Stimulated activated CD4-positive, alpha-beta T cell treated with anti-CD3 and anti-CD28 coated beads, Interleukin-12 subunit alpha, Interleukin-12 subunit beta, amount 100 ng/mL, for 48 hours (primary cell): ENCODE measurements around the gene ISYNA1.

Experiments used
- DNase-seq, 3 donors: peaks; one replicate each; pipeline ENCODE4 v3.0.0-alpha.2; 2020; ENCODE audit warnings: low read depth in 2 of 3, low spot score in 1 of 3

The ISYNA1 gene

DNA sequence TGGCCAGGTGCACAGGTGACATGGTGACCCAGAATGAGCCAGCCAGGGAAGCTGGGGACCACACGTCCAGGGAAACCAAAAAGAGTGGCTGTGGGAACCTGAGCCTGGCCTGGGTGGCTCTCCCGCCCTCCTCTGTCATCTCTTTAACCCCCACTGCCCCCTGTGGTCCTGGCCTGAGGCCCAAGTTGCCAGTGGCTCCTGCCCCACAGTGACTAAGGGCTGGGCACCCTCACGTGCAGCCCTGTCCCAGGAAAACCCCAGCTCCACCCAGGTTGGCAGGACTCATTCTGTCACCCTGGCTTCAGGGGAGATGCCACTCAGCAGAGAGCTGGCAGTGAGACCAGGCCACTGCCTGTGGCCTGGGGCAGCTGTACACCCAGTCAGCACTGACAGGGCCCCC is 30.6 kb upstream of the ISYNA1 start:
- no peak for DNase-seq

DNA sequence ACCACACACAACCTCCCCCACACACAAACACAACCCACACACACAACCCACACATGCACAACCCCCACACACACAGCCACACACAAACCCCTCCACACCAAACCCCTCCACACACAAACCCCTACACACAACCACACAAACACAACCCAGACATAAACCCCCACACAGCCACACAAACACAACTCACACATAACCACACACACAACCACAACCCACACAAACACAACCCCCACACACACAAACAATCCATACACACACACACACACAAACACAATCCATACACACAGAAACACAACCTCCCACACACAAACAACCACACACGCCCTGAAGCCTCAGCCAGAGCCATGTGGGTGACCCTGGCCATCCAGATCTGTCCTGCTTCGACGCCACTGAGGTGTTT is 30.0 kb upstream of the ISYNA1 start:
- no peak for DNase-seq

DNA sequence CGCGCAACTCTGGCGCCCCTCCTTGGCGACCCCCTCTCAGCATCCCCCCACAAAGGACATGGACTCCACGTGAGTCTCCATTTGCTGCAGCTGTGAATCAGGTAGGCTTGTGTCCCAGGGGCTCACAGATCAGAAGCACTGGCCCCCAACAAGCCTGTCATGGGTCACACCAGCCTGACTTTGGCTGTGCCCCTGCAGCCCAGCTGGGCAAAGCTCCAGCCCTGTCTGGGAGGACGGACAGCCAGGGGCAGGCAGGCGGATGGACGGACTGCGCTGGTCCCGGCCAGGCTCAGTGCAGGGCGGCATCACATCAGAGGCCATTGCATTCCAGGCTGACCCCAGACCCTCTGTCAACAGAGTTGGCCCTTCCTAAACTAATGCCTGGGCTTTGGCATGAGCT is 28.4 kb upstream of the ISYNA1 start:
- DNase-seq: no peak

DNA sequence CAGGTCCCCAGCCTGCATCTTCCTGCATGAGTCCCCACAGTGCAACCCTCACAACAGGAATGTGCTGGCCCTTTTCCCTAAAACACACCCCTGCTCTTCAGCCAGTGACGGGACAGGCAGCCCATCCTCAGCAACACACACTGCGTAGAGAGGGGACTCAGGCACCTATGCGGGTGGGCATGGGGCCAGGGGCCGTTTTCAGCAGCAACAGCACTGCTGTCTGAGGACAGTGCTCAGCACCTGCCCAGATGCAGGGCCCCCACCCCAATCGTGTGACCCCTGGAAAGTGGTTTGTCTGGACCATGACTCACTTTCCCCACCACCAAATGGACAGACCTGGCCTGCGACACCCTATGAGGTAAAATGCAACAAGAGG is 28.0 kb upstream of the ISYNA1 start:
- no peak for DNase-seq

DNA sequence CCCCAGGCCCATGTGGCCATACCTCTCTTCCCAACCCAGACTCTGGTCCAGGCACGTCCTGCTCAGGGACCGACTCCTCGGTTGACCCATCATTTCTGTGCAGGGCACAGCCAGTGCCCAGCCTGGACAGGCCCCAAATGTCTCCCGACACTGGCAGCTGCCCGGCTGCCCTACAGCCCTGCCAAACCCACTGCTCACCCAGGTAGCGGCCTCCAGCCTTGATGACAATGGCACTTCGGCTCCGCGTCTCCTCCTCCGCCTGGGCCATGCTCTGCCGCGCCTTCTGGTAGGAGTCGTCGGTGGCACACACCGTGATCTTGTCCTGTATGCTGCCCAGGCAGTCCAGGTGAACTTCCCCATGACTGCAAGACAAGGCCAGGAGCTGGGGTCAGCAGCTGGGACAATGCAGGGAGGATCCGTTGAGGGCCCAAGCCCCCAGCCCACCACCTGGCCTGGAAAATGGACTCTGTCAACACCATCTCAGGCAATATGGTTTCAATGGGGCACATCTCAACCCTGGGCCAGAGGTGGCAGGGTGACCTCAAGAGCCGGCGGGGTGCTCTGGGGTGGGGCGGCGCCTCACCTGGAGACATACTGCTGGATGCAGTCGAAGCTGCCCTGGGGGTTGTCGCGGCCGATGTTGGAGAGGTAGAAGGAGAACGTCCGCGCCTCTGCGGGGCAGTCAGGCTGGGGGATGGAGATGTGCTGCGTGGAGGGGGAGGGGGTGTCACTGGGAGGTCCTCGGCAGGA is 27.5 kb upstream of the ISYNA1 start:
- no peak for DNase-seq

DNA sequence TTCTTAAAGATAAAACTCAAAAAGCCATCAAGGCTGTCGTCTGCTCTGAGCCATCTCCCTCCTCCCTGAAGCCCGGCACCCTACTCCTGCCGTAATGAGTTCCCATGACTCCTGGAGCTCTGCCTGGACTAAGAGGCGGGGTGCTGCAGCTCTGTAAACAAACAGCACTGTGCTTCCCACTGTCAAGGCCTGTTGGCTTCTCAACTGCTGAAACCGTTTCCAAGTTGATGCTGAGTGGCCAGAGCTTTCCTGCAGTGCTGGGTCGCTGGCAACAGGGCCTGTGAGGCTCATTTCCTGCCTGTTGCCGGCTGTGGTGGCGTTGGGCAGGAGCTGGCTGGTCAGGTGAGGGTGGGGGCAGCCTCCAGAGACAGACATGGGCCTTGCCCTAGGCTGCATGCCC is 26.7 kb upstream of the ISYNA1 start:
- no peak for DNase-seq

DNA sequence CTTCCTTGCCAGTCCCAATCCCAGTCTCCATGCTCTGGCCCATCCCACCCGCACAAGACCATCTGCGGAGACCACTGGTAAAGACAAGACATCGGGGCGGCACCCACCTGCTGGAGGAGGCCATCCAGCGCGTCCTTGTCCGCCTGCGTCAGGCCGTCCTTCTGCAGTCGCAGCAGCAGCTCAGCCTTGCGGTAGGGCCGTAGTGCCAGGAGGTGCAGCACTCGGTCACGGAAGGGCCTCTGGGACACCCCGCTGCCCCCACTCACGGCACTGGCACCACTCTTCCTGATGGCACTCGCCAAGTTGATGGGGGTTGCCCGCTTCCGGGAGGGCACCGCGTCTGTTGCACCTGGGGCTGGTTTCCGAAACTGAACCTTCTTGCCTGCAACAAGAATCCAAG is 23.5 kb upstream of the ISYNA1 start:
- no peak for DNase-seq

DNA sequence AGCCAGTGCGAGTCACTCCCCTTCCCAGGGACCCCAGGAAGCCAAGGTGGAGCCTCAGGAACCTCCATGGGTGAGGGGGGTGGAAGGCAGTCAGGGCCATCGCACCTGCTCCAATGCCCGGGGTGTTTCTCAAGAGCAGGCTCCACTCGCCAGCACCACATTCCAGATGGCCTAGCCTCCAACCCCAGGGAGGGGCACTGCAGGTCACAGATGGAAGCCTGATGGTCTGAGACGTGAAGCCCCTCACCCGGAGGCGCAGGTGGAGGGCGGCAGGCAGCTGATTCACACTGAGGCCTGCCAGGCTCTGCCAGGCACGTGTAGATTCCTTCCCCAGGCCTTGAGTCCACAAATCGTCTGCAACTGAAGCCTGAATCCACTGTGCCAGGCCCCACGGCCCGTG is 23.0 kb upstream of the ISYNA1 start:
- no peak for DNase-seq

DNA sequence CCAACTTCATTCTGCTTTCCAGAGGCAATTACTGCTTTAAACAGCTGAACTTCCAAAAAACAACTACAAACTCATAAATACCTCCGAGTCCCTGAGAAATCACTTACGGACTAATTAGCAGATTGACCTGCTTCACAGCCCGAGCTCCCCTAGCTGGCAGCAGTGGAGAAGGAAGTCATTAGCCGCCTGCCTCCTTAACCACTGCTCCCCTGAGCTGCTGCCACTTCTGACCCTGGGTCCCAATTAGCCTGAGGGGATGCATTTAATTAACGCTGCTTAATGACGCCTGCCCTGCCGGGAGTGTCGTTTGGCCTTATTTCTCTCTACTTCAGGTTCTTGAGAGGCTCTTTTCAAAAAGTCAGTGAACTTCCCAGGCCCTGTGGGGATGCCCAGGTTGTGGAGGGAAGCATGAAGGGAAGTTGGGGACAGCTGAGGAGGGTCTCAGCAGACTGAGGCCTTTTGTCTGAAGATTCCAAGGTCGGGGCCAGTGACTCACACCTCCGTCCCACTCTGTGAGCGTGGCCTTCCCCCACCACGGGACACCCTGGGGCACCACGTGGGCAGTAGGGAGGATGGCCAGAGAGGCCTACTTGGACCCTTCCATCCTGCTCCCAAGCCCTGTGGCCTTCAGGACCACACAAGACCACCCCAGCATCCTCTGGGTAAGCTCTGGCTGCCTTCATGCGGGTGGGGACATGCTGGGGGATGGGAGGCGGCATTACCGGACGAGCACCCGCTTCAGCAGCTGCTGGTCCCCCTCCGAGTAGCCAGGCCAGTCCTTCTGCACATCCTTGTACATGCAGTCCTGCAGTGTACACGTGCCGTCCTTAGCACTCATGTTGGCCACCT is 19.8 kb upstream of the ISYNA1 start:
- DNase-seq: no peak

DNA sequence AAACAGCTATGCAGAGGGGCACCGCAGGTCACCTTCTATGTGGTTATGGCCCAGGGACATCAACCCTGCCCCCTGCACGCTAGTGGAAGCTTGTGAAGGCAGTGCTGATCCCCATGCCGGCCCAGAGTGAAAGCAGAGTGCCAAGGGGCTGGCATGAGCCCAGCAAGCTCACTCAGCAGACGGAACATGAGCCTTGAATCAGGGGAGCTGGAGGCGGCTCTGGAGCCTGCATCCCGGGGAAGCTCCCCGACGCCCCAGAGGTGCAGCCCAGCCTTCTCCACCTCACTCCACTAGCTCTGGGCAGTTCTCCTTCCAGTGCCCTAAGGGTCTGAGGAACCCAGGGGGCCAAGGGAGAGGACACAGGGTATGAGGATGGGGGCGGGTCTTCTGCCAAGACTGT is 19.0 kb upstream of the ISYNA1 start:
- DNase-seq: no peak

DNA sequence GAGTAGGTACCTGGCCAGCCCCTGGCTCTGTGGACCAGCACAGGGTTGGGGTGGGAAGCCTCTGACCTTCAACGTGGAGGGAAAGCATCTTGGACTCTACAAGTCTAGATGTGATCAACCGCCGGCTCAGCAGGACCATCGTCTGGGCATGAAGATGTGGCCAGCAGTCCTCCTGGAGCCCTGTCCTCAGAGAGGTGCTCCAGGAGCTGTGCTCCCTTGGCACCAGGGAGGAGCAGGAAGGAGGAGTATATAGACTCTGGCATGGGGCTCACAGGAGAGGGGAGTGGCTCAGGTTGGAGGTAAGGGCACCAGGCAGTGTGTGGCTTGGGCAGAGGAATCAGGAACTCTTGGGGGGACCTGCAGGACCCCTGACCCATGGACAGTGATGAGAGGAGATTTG is 18.3 kb upstream of the ISYNA1 start:
- DNase-seq: no peak

DNA sequence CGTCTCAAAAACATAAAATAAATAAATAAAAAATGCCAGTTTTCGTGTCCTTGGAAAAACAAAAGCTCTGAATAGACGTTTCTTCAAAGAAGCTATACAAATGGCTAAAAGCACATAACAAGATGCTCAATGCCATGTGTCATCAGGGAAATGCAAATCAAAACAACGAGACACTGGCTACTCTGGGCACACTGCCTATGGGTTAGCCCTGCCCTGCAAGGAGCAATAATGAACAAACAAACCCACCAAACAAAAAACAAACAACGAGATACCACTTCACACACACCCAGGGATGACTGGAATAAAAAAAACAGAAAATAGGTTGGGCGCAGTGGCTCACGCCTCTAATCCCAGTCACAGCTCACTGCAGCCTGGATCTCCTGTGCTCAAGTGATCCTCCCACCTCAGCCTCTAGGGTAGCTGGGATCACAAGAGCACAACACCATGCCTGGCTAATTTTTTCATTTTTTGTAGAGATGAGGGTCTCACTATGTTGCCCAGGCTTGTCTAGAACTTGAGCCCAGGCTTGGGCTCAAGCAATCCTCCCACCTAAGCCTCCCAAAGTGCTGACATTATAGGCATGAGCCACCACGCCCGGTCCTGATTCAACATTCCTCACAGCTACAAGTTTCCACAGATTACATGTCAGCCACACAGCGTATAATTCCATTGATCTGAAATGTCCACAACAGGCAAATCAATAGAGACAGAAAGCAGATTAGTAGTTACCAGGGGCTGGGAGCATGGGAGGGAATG is 15.5 kb upstream of the ISYNA1 start:
- DNase-seq: no peak

DNA sequence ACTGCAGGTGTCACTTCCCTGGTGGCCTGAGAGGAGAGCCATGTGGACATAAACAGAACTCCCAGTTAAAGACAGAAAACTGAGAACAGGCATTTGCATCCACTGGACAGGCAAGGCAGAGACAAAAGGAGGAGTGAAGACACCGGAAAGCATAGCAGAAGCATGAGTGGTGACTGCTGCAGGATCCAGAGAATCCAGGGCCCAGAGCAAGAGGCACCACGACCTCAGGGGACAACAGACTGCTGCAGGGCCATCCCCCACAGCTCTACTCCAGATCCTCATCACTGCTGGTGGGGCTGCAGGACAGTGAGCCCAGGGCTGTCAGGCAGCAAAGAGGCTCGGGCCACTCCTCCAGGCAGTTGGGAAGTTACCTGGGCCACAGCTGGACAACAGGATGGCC is 14.5 kb upstream of the ISYNA1 start:
- DNase-seq: no peak

DNA sequence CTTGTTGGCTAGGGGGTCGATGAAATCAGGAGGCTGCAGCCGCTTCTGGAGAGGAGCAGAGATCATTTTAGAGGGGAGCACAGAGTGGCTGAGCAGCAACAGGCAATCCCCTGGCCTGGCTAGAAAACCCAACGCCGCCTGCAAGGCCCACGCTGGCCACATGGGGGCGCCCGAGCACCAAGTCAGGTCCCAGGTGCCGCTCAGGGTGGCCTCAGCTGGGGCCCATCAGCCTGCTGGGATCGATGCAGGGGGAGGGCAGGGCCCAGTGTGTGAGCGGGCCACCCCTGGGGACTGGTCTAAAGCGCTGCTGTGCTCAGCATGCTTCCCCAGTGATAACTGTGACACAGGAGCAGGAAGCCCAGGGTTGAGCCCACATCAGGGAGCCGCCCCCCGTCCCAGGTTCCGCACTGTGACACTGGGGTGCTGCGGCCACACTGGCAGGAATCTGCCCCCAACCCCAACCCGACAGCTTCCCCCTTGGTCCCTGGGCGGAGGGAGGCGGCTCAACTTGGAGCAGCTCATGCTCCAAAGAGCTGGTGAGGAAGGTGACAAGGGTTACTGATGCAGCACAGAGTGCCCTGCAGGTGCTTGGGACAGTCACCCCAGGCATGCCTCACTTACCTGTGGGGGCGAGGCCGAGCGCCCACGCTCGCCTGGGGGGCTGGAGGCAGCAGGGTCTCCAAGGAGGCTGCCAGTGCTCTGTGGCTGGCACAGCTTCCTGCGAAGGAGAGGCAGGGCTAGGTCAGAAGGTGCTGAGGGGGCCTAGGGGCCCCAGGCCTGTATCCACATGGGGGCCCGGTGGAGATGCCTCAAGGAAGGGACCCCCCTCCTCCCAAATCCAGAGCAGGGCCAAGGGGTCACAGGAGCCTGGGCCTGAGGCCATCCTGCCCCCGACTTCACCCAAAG is 13.3 kb upstream of the ISYNA1 start:
- peak; percentile 80 to 94 (median 81) for DNase-seq

DNA sequence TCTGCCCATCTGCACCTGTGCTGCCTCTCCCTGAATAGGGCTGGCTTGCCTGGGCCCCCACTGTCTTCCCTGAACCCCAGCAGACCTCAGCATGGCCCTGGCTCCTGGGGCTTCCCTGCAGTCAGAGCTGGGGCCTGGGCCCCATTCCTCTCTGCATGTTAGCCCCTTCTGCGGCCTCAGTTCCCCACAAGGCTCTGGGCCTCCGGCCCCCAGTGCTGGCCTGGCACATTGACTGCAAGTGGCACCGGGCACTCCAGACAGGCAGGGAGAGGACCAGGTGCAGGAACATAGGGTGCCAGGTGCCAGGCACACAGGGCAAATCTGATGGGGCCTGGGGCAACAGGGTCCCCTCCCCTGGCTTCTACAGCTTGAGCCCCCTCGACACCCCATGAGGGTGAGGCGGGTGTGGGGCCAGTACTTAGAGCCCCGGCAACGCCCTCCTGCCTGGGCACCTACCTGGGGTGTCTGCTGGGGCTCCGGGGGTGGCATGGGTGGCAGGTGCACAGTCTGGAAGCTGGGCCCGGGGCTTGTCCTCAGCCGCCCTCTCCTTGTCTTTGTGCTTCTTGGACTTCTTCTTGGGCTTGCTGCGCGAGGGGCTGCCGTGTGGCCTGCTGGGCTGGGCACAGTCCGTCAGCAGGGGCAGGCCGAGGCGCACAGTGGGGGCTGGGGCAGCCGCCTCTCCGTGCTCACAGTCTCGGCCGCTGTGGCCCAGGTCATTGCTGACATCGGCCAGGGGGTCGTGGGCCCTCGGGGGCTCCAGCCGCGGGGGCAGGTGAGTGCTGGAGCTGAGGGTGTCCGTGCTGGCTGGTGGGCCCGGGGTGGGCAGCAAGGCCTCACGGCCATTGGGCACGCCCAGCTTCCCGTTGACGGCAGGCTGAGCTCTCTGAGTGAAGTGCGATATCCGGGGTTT is 12.3 kb upstream of the ISYNA1 start:
- no peak for DNase-seq

DNA sequence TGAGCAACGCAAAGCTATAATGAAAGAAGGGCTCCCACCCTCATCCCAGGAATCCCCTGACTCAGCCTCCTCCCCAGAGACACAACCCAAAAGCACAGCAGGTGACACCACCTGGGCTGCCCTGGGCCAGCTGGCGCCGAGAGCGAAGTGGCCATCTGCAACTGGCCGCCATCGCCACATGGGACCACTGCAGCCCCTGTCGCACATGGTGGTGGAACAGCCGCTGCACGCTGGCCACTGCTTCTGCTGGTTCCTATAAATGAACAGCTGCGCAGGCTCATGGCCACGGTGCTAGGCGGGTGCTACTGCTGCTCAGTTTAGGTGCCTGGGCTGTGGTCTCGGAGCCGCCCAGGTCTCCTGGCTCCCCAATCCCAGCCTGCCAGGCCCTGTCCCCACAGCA is 11.6 kb upstream of the ISYNA1 start:
- no peak for DNase-seq

DNA sequence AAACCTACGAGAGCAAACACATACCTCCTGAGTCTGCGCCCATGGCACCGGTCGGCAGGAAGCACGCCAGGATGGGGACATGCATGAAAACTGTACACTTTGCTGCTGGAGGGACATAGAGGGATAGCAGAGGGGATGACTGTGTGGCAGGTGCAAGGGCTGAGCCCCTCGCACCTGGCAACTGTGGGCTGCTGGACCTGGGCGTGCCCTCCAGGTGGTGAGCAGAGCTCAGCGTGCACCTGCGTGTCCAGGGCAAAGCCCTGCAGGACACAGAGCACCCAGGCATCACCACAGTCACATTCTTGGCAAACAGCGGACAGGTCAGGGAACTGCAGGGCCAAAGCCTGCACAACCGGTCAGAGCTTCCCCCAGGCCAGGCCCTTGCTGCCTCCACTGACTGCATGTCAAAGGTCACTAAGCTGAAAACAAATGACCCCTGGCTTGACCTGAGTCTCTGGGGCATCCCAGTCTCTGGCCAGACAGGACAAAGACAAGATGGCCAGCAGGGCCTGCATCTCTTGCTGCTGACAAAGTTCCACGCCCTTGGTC is 9.0 kb upstream of the ISYNA1 start:
- no peak for DNase-seq

DNA sequence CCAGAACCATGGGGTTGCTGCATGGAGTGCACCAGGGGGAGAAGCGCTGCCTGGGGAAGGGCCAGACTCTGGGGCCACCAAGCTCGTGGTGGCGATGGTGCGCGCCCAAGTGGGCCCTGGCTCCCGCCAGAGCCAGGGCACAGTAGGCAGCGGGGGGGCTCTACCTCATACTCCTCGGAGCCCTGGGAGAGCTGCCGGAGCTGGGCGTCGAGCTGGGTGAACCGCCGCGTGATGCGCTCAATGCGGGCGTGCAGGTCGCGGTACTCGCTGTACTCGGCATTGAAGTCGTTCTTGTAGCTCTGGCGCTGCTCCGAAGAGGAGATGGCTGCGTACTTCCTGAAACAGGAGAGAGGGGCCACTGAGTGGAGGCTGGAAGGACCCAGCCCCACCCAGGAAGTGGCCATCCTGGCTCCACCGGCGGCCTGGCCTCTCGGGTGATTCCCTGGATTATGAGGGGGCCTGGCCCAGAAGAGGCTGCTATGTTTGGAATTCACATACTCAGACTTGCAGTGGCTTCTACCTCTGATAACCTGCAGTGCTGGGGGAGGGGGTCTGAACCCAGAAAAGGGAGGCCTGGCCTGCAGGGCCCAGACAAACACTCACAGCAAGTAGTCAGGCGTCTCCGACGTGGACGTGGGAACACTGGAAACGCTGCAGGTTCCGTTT is 8.3 kb upstream of the ISYNA1 start:
- DNase-seq: no peak
